ENCODE results near the gene MAD1L1.

DNA sequence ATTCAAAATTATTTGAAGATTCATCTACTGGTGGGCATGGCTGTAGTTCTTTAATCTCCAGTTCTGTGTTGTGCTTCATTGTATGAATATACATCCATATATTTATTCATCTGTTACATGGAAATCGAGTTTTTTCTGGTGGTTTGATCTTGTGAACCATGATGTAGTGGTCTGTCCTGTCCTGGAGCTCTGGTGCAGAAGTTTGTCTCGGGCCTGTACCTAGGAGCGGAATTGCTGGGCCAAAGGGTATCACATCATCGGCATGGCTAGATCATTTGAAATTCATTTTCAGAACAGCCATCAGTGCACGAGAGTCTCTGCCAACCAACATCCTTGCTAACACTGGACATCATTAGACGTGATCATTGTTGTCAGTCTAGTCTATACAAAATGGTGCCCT lies 455.6 kb downstream of the MAD1L1 start:
- no peak for TF ChIP-seq POLR2AphosphoS5 (IDR thresholded peaks at IDR 0.05)
- TF ChIP-seq CTCF (IDR thresholded peaks at IDR 0.05), result no peak
- no peak for TF ChIP-seq POLR2A (IDR thresholded peaks at IDR 0.05)
- no peak for TF ChIP-seq EP300 (IDR thresholded peaks at IDR 0.05; ENCODE audit: low read depth)
